SU-DHL-6 (cell line): ENCODE measurements around the gene ASB16.

Experiments
- H2AFZ ChIP-seq: fragments of 200-600 bp; sonication (generic); 2 replicates; pipeline ENCODE4 v1.6.1; 2014; ENCODE audit warnings: low read depth, mild to moderate bottlenecking, moderate library complexity, mixed read lengths, antibody characterized with exemption, low read length; ENCODE audit not compliant: severe bottlenecking
- H3F3A ChIP-seq: fragments of 200-600 bp; shearing (Covaris generic); 2 replicates; pipeline ENCODE4 v1.6.0; 2016; ENCODE audit warnings: antibody characterized with exemption, mild to moderate bottlenecking; ENCODE audit not compliant: insufficient read depth
- H3K27ac ChIP-seq: fragments of 200-600 bp; sonication (generic); 2 replicates; pipeline ENCODE4 v1.5.1; 2016; ENCODE audit warnings: low read depth, mild to moderate bottlenecking, low read length, moderate library complexity, mixed read lengths
- H3K27me3 ChIP-seq: fragments of 200-600 bp; sonication (generic), shearing (Covaris generic); 2 replicates; pipeline ENCODE4 v1.6.0; 2014; ENCODE audit warnings: mild to moderate bottlenecking, low read length
- H3K36me3 ChIP-seq: fragments of 200-600 bp; sonication (generic); 2 replicates; pipeline ENCODE4 v1.6.1; 2014; ENCODE audit warnings: mild to moderate bottlenecking, low read length, mixed read lengths
- H3K4me2 ChIP-seq: fragments of 300-600, 200-600 bp; shearing (Covaris generic), sonication (generic); 2 replicates; pipeline ENCODE4 v1.6.0; 2014; ENCODE audit warnings: low read length, low read depth, mild to moderate bottlenecking; ENCODE audit not compliant: poor library complexity, severe bottlenecking
- H3K4me3 ChIP-seq: fragments of 200-600 bp; sonication (generic); 2 replicates; pipeline ENCODE4 v1.5.1; 2014; ENCODE audit warnings: antibody characterized with exemption, low read length, mild to moderate bottlenecking, mixed read lengths; ENCODE audit not compliant: insufficient read depth, poor library complexity, severe bottlenecking
- H3K79me2 ChIP-seq: fragments of 200-600 bp; sonication (generic); 2 replicates; pipeline ENCODE4 v1.6.1; 2014; ENCODE audit warnings: mild to moderate bottlenecking, low read length, moderate library complexity; ENCODE audit not compliant: insufficient read depth
- H3K9ac ChIP-seq: fragments of 200-600 bp; sonication (generic); 2 replicates; pipeline ENCODE4 v1.7.0; 2014; ENCODE audit warnings: mild to moderate bottlenecking, low read length
- H3K9me2 ChIP-seq: fragments of 200-600 bp; sonication (generic); replicated peaks from 2 replicates; pipeline ENCODE4 v1.6.1; 2014; ENCODE audit warnings: low read length; ENCODE audit not compliant: insufficient read depth
- H3K9me3 ChIP-seq: fragments of 200-600 bp; sonication (generic); 2 replicates; pipeline ENCODE4 v1.6.1; 2014; ENCODE audit warnings: low read length, mixed read lengths; ENCODE audit not compliant: insufficient read depth
- H4K20me1 ChIP-seq: fragments of 200-600 bp; sonication (generic); 2 replicates; pipeline ENCODE4 v1.6.1; 2014; ENCODE audit warnings: low read depth, mild to moderate bottlenecking, antibody characterized with exemption, low read length, moderate library complexity, mixed read lengths
- EZH2phosphoT487 ChIP-seq: fragments of 200-600 bp; sonication (generic), shearing (Covaris generic); conservative IDR thresholded peaks from 2 replicates; pipeline ENCODE4 v1.6.1; 2018; ENCODE audit warnings: mild to moderate bottlenecking, antibody characterized with exemption, low read length, moderate library complexity, mixed read lengths
- TF ChIP-seq, protein P1 (sequence below): fragments of 200-600 bp; sonication (generic); IDR thresholded peaks from one replicate; pipeline ENCODE4 v1.5.1; 2017; ENCODE audit warnings: antibody characterized with exemption, mild to moderate bottlenecking, low read length, moderate library complexity; ENCODE audit not compliant: insufficient read depth, poor library complexity, severe bottlenecking

ASB16 gene

GRCh38 chr17:44197980-44198720 is 27.6 kb downstream of the ASB16 start:
- H3K27me3 ChIP-seq, result no peaks in the 10 kb centered on the region
- TF ChIP-seq, protein P1, sequence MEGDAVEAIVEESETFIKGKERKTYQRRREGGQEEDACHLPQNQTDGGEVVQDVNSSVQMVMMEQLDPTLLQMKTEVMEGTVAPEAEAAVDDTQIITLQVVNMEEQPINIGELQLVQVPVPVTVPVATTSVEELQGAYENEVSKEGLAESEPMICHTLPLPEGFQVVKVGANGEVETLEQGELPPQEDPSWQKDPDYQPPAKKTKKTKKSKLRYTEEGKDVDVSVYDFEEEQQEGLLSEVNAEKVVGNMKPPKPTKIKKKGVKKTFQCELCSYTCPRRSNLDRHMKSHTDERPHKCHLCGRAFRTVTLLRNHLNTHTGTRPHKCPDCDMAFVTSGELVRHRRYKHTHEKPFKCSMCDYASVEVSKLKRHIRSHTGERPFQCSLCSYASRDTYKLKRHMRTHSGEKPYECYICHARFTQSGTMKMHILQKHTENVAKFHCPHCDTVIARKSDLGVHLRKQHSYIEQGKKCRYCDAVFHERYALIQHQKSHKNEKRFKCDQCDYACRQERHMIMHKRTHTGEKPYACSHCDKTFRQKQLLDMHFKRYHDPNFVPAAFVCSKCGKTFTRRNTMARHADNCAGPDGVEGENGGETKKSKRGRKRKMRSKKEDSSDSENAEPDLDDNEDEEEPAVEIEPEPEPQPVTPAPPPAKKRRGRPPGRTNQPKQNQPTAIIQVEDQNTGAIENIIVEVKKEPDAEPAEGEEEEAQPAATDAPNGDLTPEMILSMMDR, result no peak
- no peak for TF ChIP-seq EZH2phosphoT487
- no peaks in the 10 kb centered on the region for H3K9me2 ChIP-seq
- H3K36me3 ChIP-seq, result 0 out of 2 replicates have a peak, but pooled peaks cover 3% of the 10 kb centered on the region
- peaks cover 14% of the 10 kb centered on the region; the same call in 1 of the 2 replicates for H3F3A ChIP-seq
- peak overlapping the region; percentile 90 for H3K4me3 ChIP-seq
- peak overlapping the region; percentile 96 for H3K9ac ChIP-seq
- H3K27ac ChIP-seq, result peak overlapping the region; percentile 92
- no peaks in the 10 kb centered on the region for H3K9me3 ChIP-seq
- no peak overlapping the region for H2AFZ ChIP-seq
- no peaks in the 10 kb centered on the region for H4K20me1 ChIP-seq
- H3K4me2 ChIP-seq, result peak overlapping the region; percentile 99
- H3K79me2 ChIP-seq, result peaks cover 21% of the 10 kb centered on the region

DNA sequence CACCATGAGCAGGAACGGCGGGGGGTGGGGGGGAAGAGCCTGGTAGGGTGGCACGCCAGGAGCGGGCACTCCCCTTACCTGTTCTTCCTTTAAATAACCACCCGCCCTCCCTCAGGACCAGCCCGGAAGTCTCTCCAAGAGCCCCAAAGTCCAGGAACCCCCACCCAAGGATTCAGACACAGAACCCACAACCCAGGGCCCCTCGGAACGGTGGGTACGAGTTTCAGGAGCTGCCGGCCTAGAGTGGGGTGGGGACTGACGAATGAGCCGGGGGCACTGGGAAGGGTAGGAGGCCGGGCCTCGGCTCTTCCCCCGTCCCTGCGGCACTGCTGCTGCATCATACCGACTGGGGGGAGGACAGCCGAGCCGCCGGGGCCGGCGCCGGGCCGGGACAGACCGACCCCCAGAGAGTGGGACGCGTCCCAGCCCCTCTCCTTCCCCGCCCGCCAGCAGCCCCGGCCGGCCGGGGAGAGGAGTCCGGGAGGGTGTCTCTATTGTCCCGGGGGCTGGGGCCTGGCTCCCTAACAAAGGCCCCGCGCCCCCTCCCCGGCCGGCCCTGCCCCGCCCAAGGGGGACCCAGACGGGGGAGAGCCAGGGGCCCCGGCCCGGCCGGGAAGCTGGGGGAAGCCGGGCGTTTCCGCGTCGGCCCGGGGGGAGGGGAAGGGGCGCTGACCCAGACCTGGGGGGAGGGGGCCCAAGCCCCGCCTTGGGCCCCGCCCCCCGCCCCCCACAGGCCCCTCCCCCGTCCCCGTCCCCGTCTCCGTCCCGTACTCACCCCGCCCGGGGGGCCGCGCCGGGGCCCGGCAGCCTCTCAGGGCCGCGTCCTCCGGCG is 28.4 kb downstream of the ASB16 start:
- H3K27ac ChIP-seq, result peak overlapping the region; percentile 92
- no peaks in the 10 kb centered on the region for H4K20me1 ChIP-seq
- H3K27me3 ChIP-seq, result no peaks in the 10 kb centered on the region
- no peaks in the 10 kb centered on the region for H3K9me3 ChIP-seq
- no peak overlapping the region for H2AFZ ChIP-seq
- peak overlapping the region; percentile 90 for H3K4me3 ChIP-seq
- peak overlapping the region; percentile 96 for H3K9ac ChIP-seq
- H3K36me3 ChIP-seq, result 0 out of 2 replicates have a peak, but pooled peaks cover 3% of the 10 kb centered on the region
- H3K4me2 ChIP-seq, result peak overlapping the region; percentile 99
- peaks cover 15% of the 10 kb centered on the region for H3F3A ChIP-seq
- no peak for TF ChIP-seq EZH2phosphoT487
- TF ChIP-seq, protein P1, result no peak
- H3K9me2 ChIP-seq, result no peaks in the 10 kb centered on the region
- peaks cover 21% of the 10 kb centered on the region for H3K79me2 ChIP-seq

DNA sequence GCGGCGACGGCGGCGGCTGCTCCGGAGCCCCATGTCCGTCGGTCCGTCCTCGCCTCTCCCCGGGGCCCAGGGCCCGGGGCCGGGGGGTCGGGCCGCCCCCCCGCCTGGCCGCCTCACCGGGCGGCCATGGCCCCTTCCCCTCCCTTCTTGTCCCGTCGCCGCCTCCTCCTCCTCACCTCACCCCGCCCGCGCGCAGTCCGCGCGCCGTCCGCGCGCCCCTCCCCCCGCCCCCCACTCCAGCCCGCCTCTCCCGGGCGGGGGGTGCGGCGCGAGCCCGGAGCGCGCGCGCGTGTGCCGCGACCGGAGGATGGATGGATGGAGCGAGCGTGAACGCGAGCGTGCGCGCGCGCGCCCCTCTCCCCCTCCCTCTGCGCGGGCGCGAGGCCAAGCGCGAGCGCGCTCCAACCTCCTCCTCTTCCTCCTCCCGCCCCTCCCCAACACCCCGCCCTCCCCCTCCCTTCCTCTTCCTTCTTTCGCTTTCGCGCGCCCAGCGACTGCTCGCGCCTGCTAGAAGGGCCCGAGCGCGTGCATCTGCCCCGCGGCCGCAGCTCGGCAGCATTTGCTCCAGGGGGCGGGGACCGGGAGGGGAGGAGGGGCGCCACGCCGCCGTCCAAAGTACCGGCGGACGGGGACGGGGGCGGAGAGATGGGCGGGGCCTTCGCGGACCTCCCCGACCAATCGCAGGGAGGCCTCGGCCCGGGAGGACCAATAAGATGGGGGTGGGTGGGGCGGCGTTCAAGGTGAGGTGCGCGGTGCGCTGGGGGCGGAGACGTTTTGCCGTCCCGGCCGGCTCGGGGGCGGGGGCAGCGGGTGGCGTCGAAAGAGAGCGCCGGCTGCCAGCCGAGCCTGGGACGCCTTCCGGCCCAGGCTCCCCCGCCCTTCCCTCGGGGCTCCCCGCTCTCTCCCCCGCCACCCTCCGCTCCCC is 29.3 kb downstream of the ASB16 start, which contains the start of gene ATXN7L3:
Gene ATXN7L3, minus strand, starts transcription at position 332 of the 925 bp plus-strand sequence. CDS start 1,814 bp downstream, outside the sequence.
- Histone ChIP-seq H3K9me3 (no peaks in the 10 kb centered on the region), H3K27me3 (no peaks in the 10 kb centered on the region), H3K4me3 (peak within 1 kb of the TSS; percentile 90), H3F3A (peaks cover 24% of the 10 kb centered on the region), H4K20me1 (no peaks in the 10 kb centered on the region), H3K4me2 (peak within 1 kb of the TSS; percentile 99), H3K9me2 (no peaks in the 10 kb centered on the region), H3K27ac (peak within 1 kb of the TSS; percentile 92), H3K79me2 (peaks cover 21% of the 10 kb centered on the region), H3K36me3 (0 out of 2 replicates have a peak, but pooled peaks cover 3% of the 10 kb centered on the region), H3K9ac (peak within 1 kb of the TSS; percentile 96), H2AFZ (no peak within 1 kb of the TSS)
- no peak for TF ChIP-seq EZH2phosphoT487
- TF ChIP-seq, protein P1, result no peak
